HEK293T (cell line): ENCODE data around the gene JAKMIP2.

Source experiments
- CTCF ChIA-PET: fragments of 350-600 bp; formaldehyde crosslinking; extraction: SDS; loops from one replicate; lab custom pipeline; 2021; ENCODE audit warnings: antibody characterized with exemption, inconsistent platforms; lab: Yijun Ruan, JAX
- POLR2A ChIA-PET: fragments of 350-600 bp; formaldehyde crosslinking; extraction: SDS; loops from one replicate; lab custom pipeline; 2020; ENCODE audit warnings: antibody characterized with exemption, inconsistent platforms; lab: Yijun Ruan, JAX
- DNase-seq: peaks from one replicate; pipeline ENCODE4 v3.0.0; 2012; ENCODE audit warnings: mixed read lengths; ENCODE audit errors: extremely low spot score
- ARNT ChIP-seq: fragments of 450-650 bp; IDR thresholded peaks from 2 replicates; pipeline ENCODE4 v1.6.1; 2017; ENCODE audit warnings: mild to moderate bottlenecking
- BHLHE40 ChIP-seq: fragments of 450-650 bp; IDR thresholded peaks from 2 replicates; pipeline ENCODE4 v1.6.1; 2016; ENCODE audit warnings: mild to moderate bottlenecking, moderate library complexity, borderline replicate concordance
- CTBP1 ChIP-seq: fragments of 450-650 bp; IDR thresholded peaks from 2 replicates; pipeline ENCODE4 v1.6.1; 2016; ENCODE audit warnings: borderline replicate concordance
- ELF4 ChIP-seq: fragments of 450-650 bp; IDR thresholded peaks from 2 replicates; pipeline ENCODE4 v1.6.1; 2017; ENCODE audit warnings: antibody characterized with exemption
- FOXA1 ChIP-seq: fragments of 450-650 bp; IDR thresholded peaks from 2 replicates; pipeline ENCODE4 v1.6.1; 2016; ENCODE audit warnings: mild to moderate bottlenecking
- FOXK2 ChIP-seq: fragments of 450-650 bp; IDR thresholded peaks from 2 replicates; pipeline ENCODE4 v1.6.1; 2016; ENCODE audit warnings: mild to moderate bottlenecking
- FOXM1 ChIP-seq: fragments of 450-650 bp; IDR thresholded peaks from 2 replicates; pipeline ENCODE4 v1.6.1; 2017; ENCODE audit warnings: mild to moderate bottlenecking, borderline replicate concordance
- HDGF ChIP-seq: fragments of 450-650 bp; IDR thresholded peaks from 2 replicates; pipeline ENCODE4 v1.6.1; 2017; ENCODE audit warnings: antibody characterized with exemption, borderline replicate concordance
- L3MBTL2 ChIP-seq: fragments of 450-650 bp; conservative IDR thresholded peaks from 2 replicates; pipeline ENCODE4 v1.6.1; 2016; ENCODE audit warnings: mild to moderate bottlenecking
- LEF1 ChIP-seq: fragments of 450-650 bp; IDR thresholded peaks from 2 replicates; pipeline ENCODE4 v1.6.1; 2017; ENCODE audit warnings: mild to moderate bottlenecking, borderline replicate concordance
- NFRKB ChIP-seq: fragments of 450-650 bp; IDR thresholded peaks from 2 replicates; pipeline ENCODE4 v1.6.1; 2016; ENCODE audit warnings: mild to moderate bottlenecking, moderate library complexity
- PKNOX1 ChIP-seq: fragments of 450-650 bp; IDR thresholded peaks from 2 replicates; pipeline ENCODE4 v1.6.1; 2016
- SP1 ChIP-seq: fragments of 450-650 bp; IDR thresholded peaks from 2 replicates; pipeline ENCODE4 v1.6.1; 2017
- SUZ12 ChIP-seq: fragments of 450-650 bp; IDR thresholded peaks from 2 replicates; pipeline ENCODE4 v1.6.1; 2016; ENCODE audit warnings: mild to moderate bottlenecking
- TARDBP ChIP-seq: fragments of 450-650 bp; IDR thresholded peaks from 2 replicates; pipeline ENCODE4 v1.6.1; 2016
- ZNF384 ChIP-seq: fragments of 450-650 bp; IDR thresholded peaks from 2 replicates; pipeline ENCODE4 v1.6.1; 2016

Gene JAKMIP2

GRCh38 chr5:147711019-147711418 lies 71.5 kb downstream of the JAKMIP2 start:
- CTCF ChIA-PET = no interaction called here
- DNase-seq = no peak
- TF ChIP-seq FOXK2 (no peak), SUZ12 (no peak), FOXA1 (no peak), SP1 (no peak), FOXM1 (no peak), CTBP1 (no peak), PKNOX1 (no peak), LEF1 (no peak), HDGF (no peak), ELF4 (no peak), BHLHE40 (no peak), L3MBTL2 (no peak), ARNT (no peak), TARDBP (no peak), ZNF384 (no peak), NFRKB (no peak)
- POLR2A ChIA-PET = no interaction called here

- POLR2A ChIA-PET = no interaction called here
- no peak for DNase-seq
- CTCF ChIA-PET = no interaction called here
- TF ChIP-seq FOXA1 = no peak
- TF ChIP-seq ELF4 = no peak
- no peak for TF ChIP-seq TARDBP
- TF ChIP-seq SUZ12 = no peak
- no peak for TF ChIP-seq ARNT
- TF ChIP-seq LEF1 = no peak
- TF ChIP-seq BHLHE40 = no peak
- no peak for TF ChIP-seq CTBP1
- no peak for TF ChIP-seq L3MBTL2
These were observed 73.8 kb downstream of the JAKMIP2 start for GRCh38 chr5:147708708-147709107.

GRCh38 chr5:147704544-147704943 lies 78.0 kb downstream of the JAKMIP2 start:
- CTCF ChIA-PET = no interaction called here
- no peak for TF ChIP-seq ARNT
- no peak for TF ChIP-seq LEF1
- TF ChIP-seq SUZ12 = no peak
- TF ChIP-seq HDGF = no peak
- TF ChIP-seq NFRKB = no peak
- TF ChIP-seq BHLHE40 = no peak
- no peak for TF ChIP-seq PKNOX1
- TF ChIP-seq FOXK2 = no peak
- no peak for TF ChIP-seq SP1
- no peak for TF ChIP-seq ELF4
- TF ChIP-seq ZNF384 = no peak
- no peak for TF ChIP-seq FOXM1
- no peak for TF ChIP-seq FOXA1
- no peak for TF ChIP-seq L3MBTL2
- no peak for TF ChIP-seq TARDBP
- no peak for TF ChIP-seq CTBP1
- DNase-seq = no peak
- POLR2A ChIA-PET = no interaction called here

- ChIA-PET POLR2A (no interaction called here), CTCF (no interaction called here)
- DNase-seq = no peak
- no peak for TF ChIP-seq CTBP1
- TF ChIP-seq FOXK2 = no peak
- TF ChIP-seq FOXA1 = no peak
These were observed 81.1 kb downstream of the JAKMIP2 start for GRCh38 chr5:147701468-147701867.

DNA sequence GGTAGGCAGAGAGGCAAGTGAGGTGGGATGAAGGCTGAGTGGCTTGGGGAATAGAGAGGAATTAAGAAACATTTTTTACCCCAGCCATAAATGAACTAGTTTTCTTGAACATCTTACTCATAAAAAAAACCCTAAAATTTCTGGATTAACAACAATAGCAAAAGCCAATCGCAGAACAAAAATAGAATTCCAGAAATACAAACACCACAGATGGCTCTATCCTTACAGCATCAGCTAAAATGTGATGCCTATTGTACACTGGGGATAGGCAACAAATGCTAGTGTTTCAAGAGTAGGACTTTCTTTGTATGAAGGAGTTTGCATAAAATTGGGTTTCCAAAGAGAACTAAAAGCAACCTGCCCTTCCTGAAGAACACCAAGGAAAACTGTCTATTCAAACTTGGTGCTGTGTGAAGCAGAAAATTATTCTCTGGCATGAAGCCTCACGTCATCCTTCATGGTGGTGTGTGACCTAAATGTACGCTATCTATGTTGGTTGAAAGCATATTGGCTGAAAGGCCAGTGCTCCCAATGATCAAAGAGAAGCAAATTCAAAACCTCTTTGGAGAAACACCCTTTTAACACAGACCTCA lies 82.9 kb downstream of the JAKMIP2 start:
- no peak for DNase-seq
- TF ChIP-seq FOXK2 = no peak
- no peak for TF ChIP-seq ARNT
- no peak for TF ChIP-seq SP1
- no peak for TF ChIP-seq CTBP1
- TF ChIP-seq PKNOX1 = no peak
- no peak for TF ChIP-seq SUZ12
- TF ChIP-seq NFRKB = no peak
- TF ChIP-seq L3MBTL2 = no peak
- TF ChIP-seq FOXM1 = no peak
- TF ChIP-seq TARDBP = no peak
- no peak for TF ChIP-seq ZNF384
- TF ChIP-seq BHLHE40 = no peak
- no peak for TF ChIP-seq FOXA1
- TF ChIP-seq LEF1 = no peak
- TF ChIP-seq ELF4 = no peak
- TF ChIP-seq HDGF = no peak
- POLR2A ChIA-PET = no interaction called here
- CTCF ChIA-PET = no interaction called here

DNA sequence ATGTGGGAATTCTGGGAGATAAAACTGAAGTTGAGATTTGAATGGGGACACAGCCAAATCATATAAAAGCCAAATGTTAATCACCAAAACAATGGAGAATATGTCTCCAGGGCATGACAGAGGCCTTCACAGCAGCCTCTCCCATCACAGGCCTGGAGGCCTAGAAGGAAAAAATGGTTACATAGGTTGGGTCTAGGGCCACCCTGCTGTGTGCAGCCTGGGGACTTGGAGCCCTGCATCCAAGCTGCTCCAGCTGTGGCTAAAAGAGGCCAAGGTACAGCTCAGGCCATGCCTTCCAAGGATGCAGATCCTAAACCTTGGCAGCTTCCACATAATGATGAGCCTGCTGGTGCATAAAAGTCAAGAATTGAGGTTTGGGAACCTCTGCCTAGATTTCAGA lies 85.1 kb downstream of the JAKMIP2 start:
- POLR2A ChIA-PET = no interaction called here
- CTCF ChIA-PET = no interaction called here

More for the DNA sequence above, 85.1 kb downstream of the JAKMIP2 start:
- no peak for TF ChIP-seq NFRKB
- no peak for TF ChIP-seq PKNOX1
- TF ChIP-seq FOXM1 = no peak
- TF ChIP-seq FOXA1 = no peak
- no peak for TF ChIP-seq ELF4
- no peak for DNase-seq
